HG03095 (cell line): ENCODE measurements around the gene DLG5.
A peak's percentile ranks its signal among the peaks of the same experiment; 100 is the strongest.

Source experiments
- ATAC-seq: cut with Tn5 transposase; IDR thresholded peaks from one replicate; pipeline ENCODE4 v1.9.1; 2021; ENCODE audit warnings: moderate library complexity; ENCODE audit not compliant: unreplicated experiment

The DLG5 gene

GRCh38 chr10:77896058-77896457, 30.5 kb downstream of the DLG5 start:
- no peak for ATAC-seq

- ATAC-seq = no peak
Observed at GRCh38 chr10:77894058-77894457, 32.5 kb downstream of the DLG5 start.

GRCh38 chr10:77893386-77893785, 33.2 kb downstream of the DLG5 start:
- no peak for ATAC-seq

GRCh38 chr10:77892761-77893160, 33.8 kb downstream of the DLG5 start:
- ATAC-seq = no peak

GRCh38 chr10:77892021-77892739, 34.4 kb downstream of the DLG5 start:
- ATAC-seq = no peak

- no peak for ATAC-seq
Observed at GRCh38 chr10:77890097-77890496, 36.5 kb downstream of the DLG5 start.

- ATAC-seq = no peak
Observed at GRCh38 chr10:77889277-77889903, 37.2 kb downstream of the DLG5 start.

- no peak for ATAC-seq
Observed at GRCh38 chr10:77888356-77888703, 38.2 kb downstream of the DLG5 start.

- ATAC-seq = no peak
Observed at GRCh38 chr10:77887631-77888355, 38.8 kb downstream of the DLG5 start.

GRCh38 chr10:77886795-77887355, 39.7 kb downstream of the DLG5 start:
- no peak for ATAC-seq

- no peak for ATAC-seq
Observed at GRCh38 chr10:77884181-77884580, 42.4 kb downstream of the DLG5 start.

- no peak for ATAC-seq
Observed at GRCh38 chr10:77881636-77882035, 44.9 kb downstream of the DLG5 start.

GRCh38 chr10:77881222-77881621, 45.3 kb downstream of the DLG5 start:
- no peak for ATAC-seq

GRCh38 chr10:77879710-77880109, 46.8 kb downstream of the DLG5 start:
- ATAC-seq = no peak

- ATAC-seq = no peak
Observed at GRCh38 chr10:77879065-77879464, 47.5 kb downstream of the DLG5 start.

GRCh38 chr10:77877441-77878344, 48.9 kb downstream of the DLG5 start:
- no peak for ATAC-seq

- no peak for ATAC-seq
Observed at GRCh38 chr10:77875730-77876129, 50.8 kb downstream of the DLG5 start.

- ATAC-seq = no peak
Observed at GRCh38 chr10:77874872-77875271, 51.7 kb downstream of the DLG5 start.

GRCh38 chr10:77873536-77874380, 52.8 kb downstream of the DLG5 start:
- ATAC-seq = peak; percentile 88
